Bronchial epithelial cell (primary cell): ENCODE data around the gene PFKFB3. TPM values are rescaled to one million over a fixed set of nuclear protein-coding genes. Genes with fewer than 3 reads are reported as not detected.

Experiments used
- DNase-seq: peaks from one replicate; pipeline ENCODE4 v3.0.0-alpha.2; 2010; ENCODE audit warnings: low read depth
- FAIRE-seq: peaks from 2 replicates; lab custom pipeline; 2011; peaks lifted over from hg19 to GRCh38; lab: Jason Lieb, UNC
- H3K27me3 ChIP-seq: 2 replicates; pipeline ENCODE4 v1.5.1; 2011; ENCODE audit warnings: low read length; ENCODE audit not compliant: control insufficient read depth, insufficient read depth
- H3K36me3 ChIP-seq: 2 replicates; pipeline ENCODE4 v1.5.1; 2011; ENCODE audit warnings: low read length; ENCODE audit not compliant: control insufficient read depth, insufficient read depth
- H3K4me3 ChIP-seq: 2 replicates; pipeline ENCODE4 v1.5.1; 2011; ENCODE audit warnings: mild to moderate bottlenecking, low read depth, low read length, control low read depth
- CTCF ChIP-seq: IDR thresholded peaks from 2 replicates; pipeline ENCODE4 v1.5.1; 2011; ENCODE audit warnings: mild to moderate bottlenecking, moderate library complexity, low read length, control low read depth, inconsistent platforms; ENCODE audit not compliant: insufficient read depth, severe bottlenecking
- total RNA-seq: library from RNA; depleted of rRNA; stranded (reverse); fragments of >200 nt; gene quantifications from 2 replicates; pipeline ENCODE4 v1.2.1, GENCODE V29; 2014

The PFKFB3 gene
- total RNA-seq, 1 donor from 2014 or later: 18.7 TPM

- Histone ChIP-seq H3K27me3 (no peaks in the 10 kb centered on the region), H3K4me3 (no peak overlapping the region), H3K36me3 (peaks cover 6% of the 10 kb centered on the region)
- FAIRE-seq (no peak), DNase-seq (no peak)
- no peak for TF ChIP-seq CTCF
Observed at GRCh38 chr10:6174201-6174874, 28.4 kb upstream of the PFKFB3 start.

GRCh38 chr10:6175329-6176055, 27.2 kb upstream of the PFKFB3 start:
- TF ChIP-seq CTCF: no peak
- Histone ChIP-seq H3K36me3 (peaks cover 6% of the 10 kb centered on the region), H3K4me3 (no peak overlapping the region), H3K27me3 (no peaks in the 10 kb centered on the region)
- FAIRE-seq (peak; percentile 91), DNase-seq (no peak)

- no peak overlapping the region for H3K4me3 ChIP-seq
- H3K36me3 ChIP-seq: peaks cover 4% of the 10 kb centered on the region
- no peak for TF ChIP-seq CTCF
- H3K27me3 ChIP-seq: no peaks in the 10 kb centered on the region
- no peak for FAIRE-seq
- DNase-seq: peak; percentile 38
Observed at GRCh38 chr10:6176691-6177231, 26.0 kb upstream of the PFKFB3 start.

DNA sequence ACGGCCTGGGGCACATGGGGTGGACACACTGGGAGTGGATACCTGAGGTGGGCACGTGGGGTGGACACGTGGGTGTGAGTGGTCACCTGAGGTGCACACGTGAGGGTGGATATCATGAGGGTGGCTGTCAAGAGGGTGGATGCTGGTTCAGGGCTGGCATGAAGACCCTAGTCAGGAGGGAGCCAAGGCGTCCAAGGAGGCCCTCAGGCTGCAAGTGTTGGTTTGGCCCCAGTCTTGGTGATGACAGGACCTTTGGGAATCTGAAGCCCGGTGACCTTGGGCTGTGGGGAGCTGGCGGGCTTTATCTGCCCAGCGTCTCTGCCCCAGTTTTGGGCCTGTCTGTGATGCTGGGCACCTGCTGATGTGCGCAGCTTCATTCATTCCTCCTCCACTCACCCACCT, 24.9 kb upstream of the PFKFB3 start:
- peaks cover under 1% of the 10 kb centered on the region for H3K36me3 ChIP-seq
- H3K27me3 ChIP-seq: no peaks in the 10 kb centered on the region
- FAIRE-seq (peak; percentile 47), DNase-seq (no peak)
- no peak for TF ChIP-seq CTCF
- H3K4me3 ChIP-seq: no peak overlapping the region

DNA sequence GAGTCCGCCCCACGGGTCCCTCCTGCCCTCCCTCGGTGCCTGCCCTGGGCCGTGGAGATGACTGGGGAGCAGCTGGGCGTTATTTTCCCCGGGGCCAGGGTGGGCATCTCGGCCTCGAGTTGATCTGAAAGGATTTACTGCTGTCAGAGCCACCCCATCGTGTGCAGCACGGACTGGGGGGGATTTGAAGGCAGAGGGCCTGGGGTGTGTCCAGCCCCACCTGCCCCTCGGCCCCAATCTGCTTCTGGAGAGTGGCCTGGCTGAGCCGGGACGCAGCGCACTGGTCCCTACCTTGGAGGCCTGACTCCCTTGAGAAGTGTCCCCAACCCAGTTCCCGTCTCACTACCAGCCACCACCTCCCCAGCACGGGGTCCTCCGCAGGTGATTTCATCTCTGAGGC, 24.2 kb upstream of the PFKFB3 start:
- no peaks in the 10 kb centered on the region for H3K27me3 ChIP-seq
- no peak for FAIRE-seq
- no peaks in the 10 kb centered on the region for H3K36me3 ChIP-seq
- H3K4me3 ChIP-seq: no peak overlapping the region
- no peak for DNase-seq
- no peak for TF ChIP-seq CTCF
